HepG2 (cell line): Measurements from ENCODE around the gene SYT8. TPM values are rescaled to one million over a fixed set of nuclear protein-coding genes. Genes with fewer than 3 reads are reported as not detected.

Source experiments
- AHR ChIP-seq: IDR thresholded peaks from 2 replicates; pipeline ENCODE4 v1.6.1; 2018; ENCODE audit warnings: missing genetic modification reagents, missing compliant biosample characterization
- BCL3 ChIP-seq: sonication (generic); formaldehyde crosslinking; IDR thresholded peaks from 2 replicates; pipeline ENCODE4 v1.5.1; 2020; ENCODE audit warnings: mild to moderate bottlenecking, missing genetic modification reagents, moderate library complexity
- CBX5 ChIP-seq: sonication (generic); formaldehyde crosslinking; IDR thresholded peaks from 2 replicates; pipeline ENCODE4 v1.4.0; 2020; ENCODE audit warnings: missing genetic modification reagents, borderline replicate concordance
- IRX3 ChIP-seq: sonication (generic); formaldehyde crosslinking; IDR thresholded peaks from 2 replicates; pipeline ENCODE4 v1.8.1; 2023; ENCODE audit warnings: mild to moderate bottlenecking, low read depth, missing genetic modification reagents, borderline replicate concordance
- KLF16 ChIP-seq, 2 experiments: sonication (generic) in 1 of 2; formaldehyde crosslinking in 1 of 2; IDR thresholded peaks; 2 replicates each; pipeline versions ENCODE4 v1.6.1 to v1.8.0; 2016 to 2023; ENCODE audit warnings: missing genetic modification reagents in 2 of 2, missing compliant biosample characterization in 1 of 2
- PHF8 ChIP-seq: sonication (generic); formaldehyde crosslinking; IDR thresholded peaks from 2 replicates; pipeline ENCODE4 v1.5.0; 2020; ENCODE audit warnings: missing genetic modification reagents
- SIN3B ChIP-seq: fragments of 150-350 bp; IDR thresholded peaks from 2 replicates; pipeline ENCODE4 v1.6.1; 2014; ENCODE audit warnings: low read length
- SMAD3 ChIP-seq: sonication (generic); formaldehyde crosslinking; IDR thresholded peaks from 2 replicates; pipeline ENCODE4 v1.4.0; 2020; ENCODE audit warnings: missing genetic modification reagents
- TCF7L2 ChIP-seq: IDR thresholded peaks from 2 replicates; pipeline ENCODE4 v1.6.1; 2011; ENCODE audit warnings: mild to moderate bottlenecking, low read depth, low read length, moderate library complexity
- ZNF275 ChIP-seq: sonication (generic); formaldehyde crosslinking; IDR thresholded peaks from 2 replicates; pipeline ENCODE4 v1.8.0; 2022; ENCODE audit warnings: missing genetic modification reagents, mild to moderate bottlenecking, inconsistent platforms, borderline replicate concordance
- ZNF770 ChIP-seq: sonication (generic); formaldehyde crosslinking; IDR thresholded peaks from 2 replicates; pipeline ENCODE4 v1.5.0; 2020; ENCODE audit warnings: mild to moderate bottlenecking, missing genetic modification reagents
- ZNF772 ChIP-seq: sonication (generic); formaldehyde crosslinking; IDR thresholded peaks from 2 replicates; pipeline ENCODE4 v1.5.0; 2020; ENCODE audit warnings: mild to moderate bottlenecking, missing genetic modification reagents
- ZNF841 ChIP-seq: sonication (generic); formaldehyde crosslinking; IDR thresholded peaks from 2 replicates; pipeline ENCODE4 v1.8.1; 2023; ENCODE audit warnings: missing genetic modification reagents, borderline replicate concordance
- ZNF891 ChIP-seq: sonication (generic); formaldehyde crosslinking; IDR thresholded peaks from 2 replicates; pipeline ENCODE4 v1.5.0; 2020; ENCODE audit warnings: mild to moderate bottlenecking, missing genetic modification reagents
- polyA plus RNA-seq, 8 experiments: library from polyadenylated mRNA; depleted of rRNA in 3 of 8; stranded (reverse) in 7 of 8; unstranded in 1 of 8; fragments of >200 nt; fragmentation: Illumina TruSeq in 4 of 8; extraction: Trizol in 4 of 8; gene quantifications; 2 replicates each; pipeline versions ENCODE4 v1.2.1 to v1.2.3, GENCODE V29; 2011 to 2016; ENCODE audit warnings: low read depth in 4 of 8, missing spikeins in 1 of 8, mixed read lengths in 1 of 8; ENCODE audit not compliant: insufficient read depth in 1 of 8
- total RNA-seq, 5 experiments: library from RNA; depleted of rRNA; stranded (reverse); fragments of >200 nt; fragmentation: Illumina TruSeq; extraction: Trizol; gene quantifications; 2 replicates each; pipeline ENCODE4 v1.2.3, GENCODE V29; 2016; ENCODE audit warnings: low read depth in 1 of 5
- TF ChIP-seq, protein P1 (sequence below): sonication (generic); formaldehyde crosslinking; IDR thresholded peaks from 2 replicates; pipeline ENCODE4 v1.9.0; 2021; ENCODE audit warnings: missing genetic modification reagents, borderline replicate concordance

SYT8 gene
- total and polyA plus RNA-seq, 2 of the 13 experiments (the other 11 are each of a cell fraction or from before 2014, with no cell fraction given): 0.60 to 2.3 TPM

GRCh38 chr11:1825039-1825740, 9.6 kb upstream of the SYT8 start (continued):
- 0 out of 2 replicates have a peak, but pooled peaks have one; percentile 76 for TF ChIP-seq ZNF275 (CRISPR knock-in tag)
- TF ChIP-seq SMAD3: peak; percentile 35; the same call in 1 of the 2 replicates
- peak; percentile 16; the same call in 1 of the 2 replicates for TF ChIP-seq CBX5 (CRISPR knock-in tag)
- TF ChIP-seq ZNF770 (CRISPR knock-in tag): peak; percentile 90
- no peak for TF ChIP-seq TCF7L2
- TF ChIP-seq IRX3 (CRISPR knock-in tag): no peak
- peak; percentile 89 for TF ChIP-seq ZNF772 (CRISPR knock-in tag)
- no peak for TF ChIP-seq AHR (CRISPR knock-in tag)
- TF ChIP-seq SIN3B: no peak
- TF ChIP-seq ZNF841 (CRISPR knock-in tag): no peak
- no peak for TF ChIP-seq KLF16 (CRISPR knock-in tag; IDR thresholded peaks at IDR 0.05)
- 0 out of 2 replicates have a peak, but pooled peaks have one; percentile 27 for TF ChIP-seq PHF8
- TF ChIP-seq, protein P1, sequence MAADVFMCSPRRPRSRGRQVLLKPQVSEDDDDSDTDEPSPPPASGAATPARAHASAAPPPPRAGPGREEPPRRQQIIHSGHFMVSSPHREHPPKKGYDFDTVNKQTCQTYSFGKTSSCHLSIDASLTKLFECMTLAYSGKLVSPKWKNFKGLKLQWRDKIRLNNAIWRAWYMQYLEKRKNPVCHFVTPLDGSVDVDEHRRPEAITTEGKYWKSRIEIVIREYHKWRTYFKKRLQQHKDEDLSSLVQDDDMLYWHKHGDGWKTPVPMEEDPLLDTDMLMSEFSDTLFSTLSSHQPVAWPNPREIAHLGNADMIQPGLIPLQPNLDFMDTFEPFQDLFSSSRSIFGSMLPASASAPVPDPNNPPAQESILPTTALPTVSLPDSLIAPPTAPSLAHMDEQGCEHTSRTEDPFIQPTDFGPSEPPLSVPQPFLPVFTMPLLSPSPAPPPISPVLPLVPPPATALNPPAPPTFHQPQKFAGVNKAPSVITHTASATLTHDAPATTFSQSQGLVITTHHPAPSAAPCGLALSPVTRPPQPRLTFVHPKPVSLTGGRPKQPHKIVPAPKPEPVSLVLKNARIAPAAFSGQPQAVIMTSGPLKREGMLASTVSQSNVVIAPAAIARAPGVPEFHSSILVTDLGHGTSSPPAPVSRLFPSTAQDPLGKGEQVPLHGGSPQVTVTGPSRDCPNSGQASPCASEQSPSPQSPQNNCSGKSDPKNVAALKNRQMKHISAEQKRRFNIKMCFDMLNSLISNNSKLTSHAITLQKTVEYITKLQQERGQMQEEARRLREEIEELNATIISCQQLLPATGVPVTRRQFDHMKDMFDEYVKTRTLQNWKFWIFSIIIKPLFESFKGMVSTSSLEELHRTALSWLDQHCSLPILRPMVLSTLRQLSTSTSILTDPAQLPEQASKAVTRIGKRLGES (CRISPR knock-in tag): 0 out of 2 replicates have a peak, but pooled peaks have one; percentile 41
- peak; percentile 71 for TF ChIP-seq ZNF891 (CRISPR knock-in tag)
- TF ChIP-seq BCL3: peak; percentile 90; the same call in 1 of the 2 replicates
